Stomach (tissue), 4 donors: ENCODE results near the gene RS1.

ENCODE experiments used
- CTCF ChIP-seq, 7 experiments: fragments of 450-650 bp in 4 of 7; fragments of 200-600 bp in 3 of 7; sonication (generic) in 3 of 7; IDR thresholded peaks; one replicate each; pipeline ENCODE4 v1.5.1; 2016 to 2019; ENCODE audit warnings: antibody characterized with exemption in 7 of 7, control low read depth in 2 of 7, mild to moderate bottlenecking in 1 of 7
- EP300 ChIP-seq: sonication (generic); formaldehyde crosslinking; IDR thresholded peaks from one replicate; pipeline ENCODE4 v1.6.1; 2017; ENCODE audit warnings: antibody characterized with exemption
- POLR2A ChIP-seq, 4 donors: fragments of 450-650 bp; IDR thresholded peaks; one replicate each; pipeline ENCODE4 v1.6.1; 2016; ENCODE audit warnings: antibody characterized with exemption in 4 of 4, control low read depth in 2 of 4, mild to moderate bottlenecking in 1 of 4, moderate library complexity in 1 of 4
- POLR2AphosphoS5 ChIP-seq, 3 donors: sonication (generic); formaldehyde crosslinking; IDR thresholded peaks; one replicate each; pipeline ENCODE4 v1.6.1; 2016; ENCODE audit warnings: antibody characterized with exemption in 3 of 3

DNA sequence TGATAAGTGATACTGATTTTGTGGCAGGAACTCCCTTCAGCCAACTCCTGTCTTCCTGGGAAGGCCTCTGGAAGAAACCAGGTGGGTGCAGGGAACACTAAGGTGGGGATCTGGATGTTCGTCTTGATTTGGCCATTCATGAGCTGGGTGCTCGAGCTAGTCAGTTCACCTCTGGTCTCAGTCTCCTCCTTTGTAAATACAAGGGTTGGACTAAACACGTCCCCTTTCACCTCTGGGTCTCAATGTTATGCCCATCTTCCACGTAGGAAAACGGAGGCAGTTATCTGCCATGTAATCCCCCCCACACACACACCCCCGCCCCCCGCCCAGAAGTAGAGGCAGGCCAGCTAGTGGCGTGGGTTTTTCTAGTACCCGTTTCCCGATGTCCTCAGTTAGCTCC is 4.1 kb upstream of the RS1 start:
- TF ChIP-seq EP300 (no peak), POLR2AphosphoS5 (IDR thresholded peaks at IDR 0.05) (no peak), CTCF (IDR thresholded peaks at IDR 0.05) (no peak), POLR2A (IDR thresholded peaks at IDR 0.05) (no peak)
